Measurements from ENCODE around the gene KCNT1. TPM values are rescaled to one million over a fixed set of nuclear protein-coding genes. Genes with fewer than 3 reads are reported as not detected.

Gene KCNT1
- total RNA-seq, 2 donors from 2014 or later = 0.23 to 0.37 TPM

GRCh38 chr9:135766707-135767106 lies 64.7 kb downstream of the KCNT1 start:
- H3K9me3 ChIP-seq (ENCODE audit: control insufficient read depth, low read length, poor library complexity, severe bottlenecking) = no peaks in the 10 kb centered on the region
- H3K4me3 Mint-ChIP-seq = no peak overlapping the region

GRCh38 chr9:135768516-135769218 lies 66.7 kb downstream of the KCNT1 start:
- ATAC-seq = no peak
- H3K36me3 Mint-ChIP-seq (ENCODE audit: low read depth) = peaks cover 5% of the 10 kb centered on the region
- no peaks in the 10 kb centered on the region for H3K9me3 ChIP-seq (ENCODE audit: control insufficient read depth, low read length, poor library complexity, severe bottlenecking)
- no peak overlapping the region for H3K4me3 Mint-ChIP-seq
- H3K27me3 Mint-ChIP-seq = no peaks in the 10 kb centered on the region
- H3K27ac Mint-ChIP-seq = no peak overlapping the region
- DNase-seq = no peak
- H3K4me1 Mint-ChIP-seq = peaks cover 6% of the 10 kb centered on the region

More at GRCh38 chr9:135766707-135767106, 64.7 kb downstream of the KCNT1 start:
- peaks cover 6% of the 10 kb centered on the region for H3K4me1 Mint-ChIP-seq
- ATAC-seq = no peak
- DNase-seq = no peak
- peaks cover 5% of the 10 kb centered on the region for H3K36me3 Mint-ChIP-seq (ENCODE audit: low read depth)
- no peak overlapping the region for H3K27ac Mint-ChIP-seq
- no peaks in the 10 kb centered on the region for H3K27me3 Mint-ChIP-seq

GRCh38 chr9:135769489-135770202 lies 67.7 kb downstream of the KCNT1 start:
- ATAC-seq = no peak
- H3K9me3 ChIP-seq (ENCODE audit: control insufficient read depth, low read length, poor library complexity, severe bottlenecking) = no peaks in the 10 kb centered on the region
- no peak overlapping the region for H3K27ac Mint-ChIP-seq
- H3K27me3 Mint-ChIP-seq = no peaks in the 10 kb centered on the region
- peaks cover 6% of the 10 kb centered on the region for H3K4me1 Mint-ChIP-seq
- peaks cover 5% of the 10 kb centered on the region for H3K36me3 Mint-ChIP-seq (ENCODE audit: low read depth)
- DNase-seq = no peak
- H3K4me3 Mint-ChIP-seq = no peak overlapping the region

- Mint-ChIP-seq H3K27ac (no peak overlapping the region), H3K4me1 (peaks cover 6% of the 10 kb centered on the region), H3K27me3 (peaks cover under 1% of the 10 kb centered on the region), H3K36me3 (ENCODE audit: low read depth) (peaks cover 5% of the 10 kb centered on the region), H3K4me3 (no peak overlapping the region)
- DNase-seq (no peak), ATAC-seq (peak; percentile 33)
- no peaks in the 10 kb centered on the region for H3K9me3 ChIP-seq (ENCODE audit: control insufficient read depth, low read length, poor library complexity, severe bottlenecking)
Observed at GRCh38 chr9:135770203-135770535, 68.2 kb downstream of the KCNT1 start.

GRCh38 chr9:135770771-135771170 lies 68.8 kb downstream of the KCNT1 start:
- Mint-ChIP-seq H3K4me3 (no peak overlapping the region), H3K4me1 (peaks cover 6% of the 10 kb centered on the region), H3K27me3 (peaks cover 6% of the 10 kb centered on the region), H3K27ac (no peak overlapping the region), H3K36me3 (ENCODE audit: low read depth) (peaks cover 5% of the 10 kb centered on the region)
- DNase-seq = no peak
- no peaks in the 10 kb centered on the region for H3K9me3 ChIP-seq (ENCODE audit: control insufficient read depth, low read length, poor library complexity, severe bottlenecking)
- no peak for ATAC-seq

- H3K27ac Mint-ChIP-seq = no peak overlapping the region
Observed at GRCh38 chr9:135771401-135772051, 69.5 kb downstream of the KCNT1 start.

GRCh38 chr9:135772056-135772646 lies 70.2 kb downstream of the KCNT1 start:
- H3K27me3 Mint-ChIP-seq = peaks cover 8% of the 10 kb centered on the region
- no peak overlapping the region for H3K27ac Mint-ChIP-seq
- peaks cover 5% of the 10 kb centered on the region for H3K36me3 Mint-ChIP-seq (ENCODE audit: low read depth)
- peaks cover 6% of the 10 kb centered on the region for H3K4me1 Mint-ChIP-seq
- H3K9me3 ChIP-seq (ENCODE audit: control insufficient read depth, low read length, poor library complexity, severe bottlenecking) = no peaks in the 10 kb centered on the region
- no peak overlapping the region for H3K4me3 Mint-ChIP-seq
- no peak for ATAC-seq
- no peak for DNase-seq

More at GRCh38 chr9:135771401-135772051, 69.5 kb downstream of the KCNT1 start:
- Mint-ChIP-seq H3K36me3 (ENCODE audit: low read depth) (peaks cover 5% of the 10 kb centered on the region), H3K4me1 (peaks cover 6% of the 10 kb centered on the region), H3K4me3 (no peak overlapping the region), H3K27me3 (peaks cover 8% of the 10 kb centered on the region)
- DNase-seq = no peak
- no peaks in the 10 kb centered on the region for H3K9me3 ChIP-seq (ENCODE audit: control insufficient read depth, low read length, poor library complexity, severe bottlenecking)
- ATAC-seq = no peak

- Mint-ChIP-seq H3K4me1 (peaks cover 6% of the 10 kb centered on the region), H3K36me3 (ENCODE audit: low read depth) (peaks cover 5% of the 10 kb centered on the region), H3K27ac (no peak overlapping the region), H3K27me3 (peaks cover 8% of the 10 kb centered on the region), H3K4me3 (no peak overlapping the region)
- ATAC-seq = no peak
- DNase-seq = no peak
- no peaks in the 10 kb centered on the region for H3K9me3 ChIP-seq (ENCODE audit: control insufficient read depth, low read length, poor library complexity, severe bottlenecking)
Observed at GRCh38 chr9:135772702-135773493, 70.9 kb downstream of the KCNT1 start.

- no peak for DNase-seq
- Mint-ChIP-seq H3K36me3 (ENCODE audit: low read depth) (peaks cover 5% of the 10 kb centered on the region), H3K27me3 (peaks cover 8% of the 10 kb centered on the region), H3K4me1 (peaks cover 6% of the 10 kb centered on the region), H3K27ac (no peak overlapping the region), H3K4me3 (no peak overlapping the region)
- H3K9me3 ChIP-seq (ENCODE audit: control insufficient read depth, low read length, poor library complexity, severe bottlenecking) = no peaks in the 10 kb centered on the region
- ATAC-seq = no peak
Observed at GRCh38 chr9:135773530-135774238, 71.7 kb downstream of the KCNT1 start.

- H3K9me3 ChIP-seq (ENCODE audit: control insufficient read depth, low read length, poor library complexity, severe bottlenecking) = no peaks in the 10 kb centered on the region
- Mint-ChIP-seq H3K4me3 (no peak overlapping the region), H3K27ac (no peak overlapping the region), H3K4me1 (peaks cover 2% of the 10 kb centered on the region), H3K36me3 (ENCODE audit: low read depth) (no peaks in the 10 kb centered on the region), H3K27me3 (peaks cover 8% of the 10 kb centered on the region)
- ATAC-seq (no peak), DNase-seq (no peak)
Observed at GRCh38 chr9:135774239-135774747, 72.3 kb downstream of the KCNT1 start.

GRCh38 chr9:135774794-135775525 lies 73.0 kb downstream of the KCNT1 start:
- DNase-seq (no peak), ATAC-seq (no peak)
- Mint-ChIP-seq H3K36me3 (ENCODE audit: low read depth) (no peaks in the 10 kb centered on the region), H3K27ac (no peak overlapping the region), H3K4me1 (no peaks in the 10 kb centered on the region), H3K4me3 (no peak overlapping the region), H3K27me3 (peaks cover 8% of the 10 kb centered on the region)
- H3K9me3 ChIP-seq (ENCODE audit: control insufficient read depth, low read length, poor library complexity, severe bottlenecking) = no peaks in the 10 kb centered on the region

GRCh38 chr9:135775911-135776310 lies 73.9 kb downstream of the KCNT1 start:
- DNase-seq (no peak), ATAC-seq (no peak)
- peaks cover 8% of the 10 kb centered on the region for H3K27me3 Mint-ChIP-seq
- no peak overlapping the region for H3K4me3 Mint-ChIP-seq
- no peaks in the 10 kb centered on the region for H3K4me1 Mint-ChIP-seq
- no peaks in the 10 kb centered on the region for H3K36me3 Mint-ChIP-seq (ENCODE audit: low read depth)
- H3K9me3 ChIP-seq (ENCODE audit: control insufficient read depth, low read length, poor library complexity, severe bottlenecking) = no peaks in the 10 kb centered on the region
- H3K27ac Mint-ChIP-seq = no peak overlapping the region

All from T-helper 17 cell (primary cell).